ENCODE data around the gene DNAJB6.
A peak's percentile ranks its signal among the peaks of the same experiment; 100 is the strongest.
"Not testable (repeated sequence)": the region's sequence is repeated elsewhere in the genome, so short reads cannot be mapped to it uniquely, and the experiment has no call there.

DNAJB6 gene

GRCh38 chr7:157329447-157329846 is 7.4 kb upstream of the DNAJB6 start:
- TF ChIP-seq ZFX (IDR thresholded peaks at IDR 0.05; ENCODE audit: borderline replicate concordance): no peak
- no peak for TF ChIP-seq CTCF (IDR thresholded peaks at IDR 0.05)
- H3K27ac ChIP-seq: no peak overlapping the region

- not testable (repeated sequence) for H3K27ac ChIP-seq
These were observed 6.2 kb upstream of the DNAJB6 start for GRCh38 chr7:157330567-157330966.

- H3K27ac ChIP-seq: not testable (repeated sequence)
These were observed 5.8 kb upstream of the DNAJB6 start for GRCh38 chr7:157331049-157331448.

- TF ChIP-seq CTCF (IDR thresholded peaks at IDR 0.05) (no peak), ZFX (IDR thresholded peaks at IDR 0.05; ENCODE audit: borderline replicate concordance) (no peak)
- H3K27ac ChIP-seq: no peak overlapping the region
These were observed 1.6 kb upstream of the DNAJB6 start for GRCh38 chr7:157335236-157335635.

GRCh38 chr7:157335991-157336382 is 817 bp upstream of the DNAJB6 start:
- TF ChIP-seq CTCF (IDR thresholded peaks at IDR 0.05): no peak
- TF ChIP-seq ZFX (IDR thresholded peaks at IDR 0.05; ENCODE audit: borderline replicate concordance): no peak
- H3K27ac ChIP-seq: peak overlapping the region; percentile 75; the same call in 1 of the 2 replicates

- peak overlapping the region; percentile 75 for H3K27ac ChIP-seq
These were observed 729 bp downstream of the DNAJB6 start for GRCh38 chr7:157337316-157338149.

GRCh38 chr7:157339777-157340677 is 3.2 kb downstream of the DNAJB6 start:
- no peak overlapping the region for H3K27ac ChIP-seq
- TF ChIP-seq CTCF (IDR thresholded peaks at IDR 0.05): peak; percentile 98
- TF ChIP-seq ZFX (IDR thresholded peaks at IDR 0.05; ENCODE audit: borderline replicate concordance): no peak

More at GRCh38 chr7:157337316-157338149, 729 bp downstream of the DNAJB6 start:
- TF ChIP-seq ZFX (IDR thresholded peaks at IDR 0.05; ENCODE audit: borderline replicate concordance) (no peak), CTCF (IDR thresholded peaks at IDR 0.05) (no peak)

Measured in 22Rv1 (cell line).